IMR-90 (cell line): ENCODE results near the gene USP40.

Experiments
- CTCF ChIP-seq: conservative IDR thresholded peaks from 2 replicates; pipeline ENCODE4 v1.5.1; 2012; ENCODE audit warnings: mild to moderate bottlenecking, low read depth, low read length, improper control_type of control experiment
- ELK1 ChIP-seq: fragments of 150-350 bp; IDR thresholded peaks from 2 replicates; pipeline ENCODE4 v1.6.1; 2016; ENCODE audit warnings: low read depth, mild to moderate bottlenecking, low read length, moderate library complexity, borderline replicate concordance
- MAFK ChIP-seq: IDR thresholded peaks from 2 replicates; pipeline ENCODE4 v1.6.1; 2012; ENCODE audit warnings: low read depth, low read length, improper control_type of control experiment
- MXI1 ChIP-seq: IDR thresholded peaks from 2 replicates; pipeline ENCODE4 v1.6.1; 2012; ENCODE audit warnings: low read depth, mild to moderate bottlenecking, low read length, moderate library complexity, borderline replicate concordance
- NFE2L2 ChIP-seq: fragments of 150-350 bp; IDR thresholded peaks from 2 replicates; pipeline ENCODE4 v1.6.1; 2016; ENCODE audit warnings: low read depth, mild to moderate bottlenecking, low read length
- RFX5 ChIP-seq: IDR thresholded peaks from 2 replicates; pipeline ENCODE4 v1.8.0; 2012; ENCODE audit warnings: low read depth, mild to moderate bottlenecking, low read length, moderate library complexity
- SMC3 ChIP-seq: fragments of 150-350 bp; IDR thresholded peaks from 2 replicates; pipeline ENCODE4 v1.6.1; 2016; ENCODE audit warnings: low read depth, mild to moderate bottlenecking, antibody characterized with exemption, low read length, moderate library complexity

- TF ChIP-seq ELK1 = no peak
- TF ChIP-seq CTCF = no peak
- TF ChIP-seq SMC3 = no peak
- no peak for TF ChIP-seq RFX5
- TF ChIP-seq MAFK = no peak
- no peak for TF ChIP-seq NFE2L2
- TF ChIP-seq MXI1 = no peak
Observed at GRCh38 chr2:233447506-233448219, 118.9 kb downstream of the USP40 start.
